D721Med (cell line): ENCODE results near the gene SP9.
A peak's percentile ranks its signal among the peaks of the same experiment; 100 is the strongest.

Source experiments
- DNase-seq: peaks from one replicate; pipeline ENCODE4 v3.0.0; 2011; ENCODE audit warnings: low spot score; ENCODE audit not compliant: insufficient read length
- FAIRE-seq: peaks from 2 replicates; lab custom pipeline; 2011; peaks lifted over from hg19 to GRCh38; lab: Jason Lieb, UNC
- CTCF ChIP-seq: IDR thresholded peaks from 2 replicates; pipeline ENCODE4 v1.5.1; 2012; ENCODE audit warnings: mild to moderate bottlenecking, control low read depth; ENCODE audit not compliant: insufficient read depth; ENCODE audit errors: missing control alignments

SP9 gene

GRCh38 chr2:174338671-174339560 lies 4.2 kb downstream of the SP9 start:
- FAIRE-seq: no peak
- TF ChIP-seq CTCF: no peak
- DNase-seq: no peak

GRCh38 chr2:174339561-174340399 lies 5.0 kb downstream of the SP9 start:
- no peak for TF ChIP-seq CTCF
- DNase-seq (no peak), FAIRE-seq (no peak)

GRCh38 chr2:174340400-174341292 lies 5.9 kb downstream of the SP9 start:
- FAIRE-seq: no peak
- no peak for DNase-seq

GRCh38 chr2:174341293-174341994 lies 6.7 kb downstream of the SP9 start:
- TF ChIP-seq CTCF: peak; percentile 95
- FAIRE-seq (no peak), DNase-seq (no peak)

More at GRCh38 chr2:174340400-174341292, 5.9 kb downstream of the SP9 start:
- TF ChIP-seq CTCF: no peak

- TF ChIP-seq CTCF: no peak
- FAIRE-seq (no peak), DNase-seq (no peak)
Observed at GRCh38 chr2:174341995-174342685, 7.4 kb downstream of the SP9 start.

GRCh38 chr2:174342686-174343342 lies 8.1 kb downstream of the SP9 start:
- TF ChIP-seq CTCF: no peak
- DNase-seq: no peak
- no peak for FAIRE-seq
